Forelimb muscle (tissue), 1 donor: ENCODE data around the gene TXNRD1. TPM values are rescaled to one million over a fixed set of nuclear protein-coding genes. Genes with fewer than 3 reads are reported as not detected.

Source experiments
- DNase-seq: peaks from one replicate; pipeline ENCODE4 v3.0.0-alpha.2; 2013; ENCODE audit warnings: low read depth
- polyA plus RNA-seq: library from polyadenylated mRNA; unstranded; fragments of 120-200 nt; gene quantifications from one replicate; pipeline ENCODE4 v1.2.1, GENCODE V29; 2013; ENCODE audit not compliant: insufficient read length

TXNRD1 gene
- polyA plus RNA-seq, 1 donor = 42.0 TPM

- no peak for DNase-seq
These were observed 134.9 kb downstream of the TXNRD1 start for GRCh38 chr12:104350211-104351056.

- no peak for DNase-seq
These were observed 135.7 kb downstream of the TXNRD1 start for GRCh38 chr12:104351057-104351983.

GRCh38 chr12:104352106-104352713 is 136.6 kb downstream of the TXNRD1 start:
- DNase-seq = no peak

- DNase-seq = no peak
These were observed 137.7 kb downstream of the TXNRD1 start for GRCh38 chr12:104353012-104353981.

GRCh38 chr12:104354167-104354867 is 138.7 kb downstream of the TXNRD1 start:
- no peak for DNase-seq

GRCh38 chr12:104354868-104355570 is 139.4 kb downstream of the TXNRD1 start:
- no peak for DNase-seq

- DNase-seq = no peak
These were observed 140.1 kb downstream of the TXNRD1 start for GRCh38 chr12:104355630-104356029.

- no peak for DNase-seq
These were observed 140.9 kb downstream of the TXNRD1 start for GRCh38 chr12:104356231-104357115.

- no peak for DNase-seq
These were observed 141.9 kb downstream of the TXNRD1 start for GRCh38 chr12:104357421-104357952.

GRCh38 chr12:104358353-104359003 is 142.9 kb downstream of the TXNRD1 start:
- peak; percentile 14 for DNase-seq

GRCh38 chr12:104359216-104359615 is 143.6 kb downstream of the TXNRD1 start:
- no peak for DNase-seq

- no peak for DNase-seq
These were observed 144.6 kb downstream of the TXNRD1 start for GRCh38 chr12:104360157-104360556.

GRCh38 chr12:104360983-104361707 is 145.6 kb downstream of the TXNRD1 start:
- no peak for DNase-seq

GRCh38 chr12:104365921-104366410 is 150.4 kb downstream of the TXNRD1 start:
- no peak for DNase-seq

GRCh38 chr12:104369708-104370107 is 154.1 kb downstream of the TXNRD1 start:
- DNase-seq = no peak

GRCh38 chr12:104371043-104371870 is 155.7 kb downstream of the TXNRD1 start:
- DNase-seq = no peak
